Endothelial cell of umbilical vein (primary cell): ENCODE data around the gene FGD5. TPM values are rescaled to one million over a fixed set of nuclear protein-coding genes. Genes with fewer than 3 reads are reported as not detected.

ENCODE experiments used
- BruUV-seq: library from RNA; stranded (reverse); fragments of 400-500 nt; replicated peaks from 2 replicates; lab custom pipeline; 2021; lab: Mats Ljungman, UMichigan
- CTCF ChIA-PET: fragments of 300-600, 350-600 bp; sonication (Branson Sonifier 250); formaldehyde crosslinking; loops from one replicate; lab custom pipeline; 2021; ENCODE audit warnings: antibody characterized with exemption, inconsistent platforms; lab: Charles Lee
- POLR2A ChIA-PET: fragments of 300-600, 350-600 bp; sonication (Branson Sonifier 250); formaldehyde crosslinking; loops from one replicate; lab custom pipeline; 2021; ENCODE audit warnings: antibody characterized with exemption, inconsistent platforms; lab: Charles Lee
- DNase-seq: peaks from one replicate; pipeline ENCODE4 v3.0.0-alpha.2; 2011; ENCODE audit warnings: low read depth, low spot score
- FAIRE-seq: peaks from 2 replicates; lab custom pipeline; 2011; peaks lifted over from hg19 to GRCh38; lab: Jason Lieb, UNC
- H2AFZ ChIP-seq: 2 replicates; pipeline ENCODE4 v1.6.0; 2012; ENCODE audit warnings: low read depth, low read length, control low read depth, inconsistent platforms
- H3K27ac ChIP-seq: 2 replicates; pipeline ENCODE4 v1.5.1; 2011; ENCODE audit warnings: low read depth, mild to moderate bottlenecking, control low read depth, low read length, moderate library complexity; ENCODE audit not compliant: insufficient read depth
- H3K27me3 ChIP-seq, 2 experiments: 2 replicates each; pipeline versions ENCODE4 v1.6.0 to v1.6.1; 2011; ENCODE audit warnings: low read length in 2 of 2, mixed read lengths in 1 of 2; ENCODE audit not compliant: control insufficient read depth in 2 of 2, insufficient read depth in 2 of 2
- H3K36me3 ChIP-seq, 2 experiments: 2 replicates in 1 of 2; 3 replicates in 1 of 2; pipeline ENCODE4 v1.5.1; 2011; ENCODE audit warnings: low read length in 2 of 2, mild to moderate bottlenecking in 1 of 2, moderate library complexity in 1 of 2; ENCODE audit not compliant: control insufficient read depth in 2 of 2, insufficient read depth in 2 of 2; ENCODE audit errors: extremely low read depth in 1 of 2
- H3K4me1 ChIP-seq: 3 replicates; pipeline ENCODE4 v1.5.1; 2011; ENCODE audit warnings: mild to moderate bottlenecking, low read length; ENCODE audit not compliant: control insufficient read depth, insufficient read depth; ENCODE audit errors: extremely low read depth
- H3K4me2 ChIP-seq: 2 replicates; pipeline ENCODE4 v1.6.1; 2011; ENCODE audit warnings: low read length, control low read depth, mixed read lengths; ENCODE audit not compliant: insufficient read depth
- H3K4me3 ChIP-seq, 3 experiments: fragments of 200-600 bp in 1 of 3; sonication (generic), shearing (Covaris generic) in 1 of 3; replicated peaks in 1 of 3; 2 replicates each; pipeline ENCODE4 v1.5.1; 2011 to 2016; ENCODE audit warnings: control low read depth in 3 of 3, low read length in 3 of 3, mild to moderate bottlenecking in 2 of 3, inconsistent platforms in 1 of 3, low read depth in 1 of 3, moderate library complexity in 1 of 3; ENCODE audit not compliant: insufficient read depth in 1 of 3
- H3K79me2 ChIP-seq: 2 replicates; pipeline ENCODE4 v1.6.0; 2012; ENCODE audit warnings: low read length, inconsistent platforms; ENCODE audit not compliant: control insufficient read depth, insufficient read depth
- H3K9ac ChIP-seq: replicated peaks from 2 replicates; pipeline ENCODE3; 2011; ENCODE audit warnings: low read length, control low read depth; ENCODE audit not compliant: insufficient read depth; ENCODE audit errors: extremely low read depth
- H3K9me1 ChIP-seq: replicated peaks from 3 replicates; pipeline ENCODE4 v1.6.0; 2011; ENCODE audit warnings: mild to moderate bottlenecking, low read length; ENCODE audit not compliant: control insufficient read depth, insufficient read depth; ENCODE audit errors: extremely low read depth
- H3K9me3 ChIP-seq: replicated peaks from 2 replicates; pipeline ENCODE4 v1.5.1; 2012; ENCODE audit warnings: low read length, inconsistent platforms; ENCODE audit not compliant: control insufficient read depth, insufficient read depth
- H4K20me1 ChIP-seq: replicated peaks from 2 replicates; pipeline ENCODE3; 2011; ENCODE audit warnings: mild to moderate bottlenecking, low read length; ENCODE audit not compliant: control insufficient read depth, insufficient read depth; ENCODE audit errors: extremely low read depth
- CTCF ChIP-seq, 2 donors: IDR thresholded peaks; 1 replicate in 1 of 2; 2 replicates in 1 of 2; pipeline ENCODE4 v1.5.1; 2011; ENCODE audit warnings: low read length in 2 of 2, mild to moderate bottlenecking in 2 of 2, moderate library complexity in 2 of 2, control low read depth in 1 of 2, inconsistent platforms in 1 of 2, low read depth in 1 of 2; ENCODE audit not compliant: insufficient read depth in 1 of 2; ENCODE audit errors: extremely low read depth in 1 of 2
- FOS ChIP-seq: IDR thresholded peaks from 2 replicates; pipeline ENCODE4 v1.6.1; 2011; ENCODE audit warnings: mild to moderate bottlenecking, low read length, moderate library complexity, borderline replicate concordance; ENCODE audit not compliant: insufficient read depth
- JUN ChIP-seq: IDR thresholded peaks from 2 replicates; pipeline ENCODE4 v1.6.1; 2011; ENCODE audit warnings: borderline replicate concordance, low read depth; ENCODE audit not compliant: insufficient read length, insufficient read depth
- POLR2AphosphoS5 ChIP-seq: IDR thresholded peaks from 2 replicates; pipeline ENCODE4 v1.6.1; 2012; ENCODE audit warnings: low read depth, mild to moderate bottlenecking, control low read depth, low read length, moderate library complexity; ENCODE audit not compliant: insufficient read depth
- dilution Hi-C: fragments of 300-500 bp; cut with MboI; formaldehyde crosslinking; loops from one replicate; pipeline ENCODE4 v1.15.0; 2019; ENCODE audit warnings: low sequenced_read_pairs; ENCODE audit not compliant: extremely low pct_ligation_motif_present
- intact Hi-C: fragments of 100-400 bp; cut with micrococcal nuclease; formaldehyde crosslinking; loops from one replicate; pipeline ENCODE4 v1.10.0; 2022
- polyA plus RNA-seq, 4 experiments: library from polyadenylated mRNA; depleted of rRNA in 3 of 4; stranded (reverse) in 3 of 4; unstranded in 1 of 4; fragments of >200 nt; gene quantifications; 2 replicates each; pipeline versions ENCODE4 v1.2.1 to v1.2.3, GENCODE V29; 2011 to 2012; ENCODE audit warnings: missing spikeins in 1 of 4
- total RNA-seq: library from RNA; stranded (reverse); gene quantifications from 2 replicates; pipeline ENCODE4 v1.2.3, GENCODE V29; 2021

Gene FGD5
- total and polyA plus RNA-seq, 2 donors (not counting 3 experiments of a cell fraction or from before 2014, with no cell fraction given) = 49.6 to 134 TPM

DNA sequence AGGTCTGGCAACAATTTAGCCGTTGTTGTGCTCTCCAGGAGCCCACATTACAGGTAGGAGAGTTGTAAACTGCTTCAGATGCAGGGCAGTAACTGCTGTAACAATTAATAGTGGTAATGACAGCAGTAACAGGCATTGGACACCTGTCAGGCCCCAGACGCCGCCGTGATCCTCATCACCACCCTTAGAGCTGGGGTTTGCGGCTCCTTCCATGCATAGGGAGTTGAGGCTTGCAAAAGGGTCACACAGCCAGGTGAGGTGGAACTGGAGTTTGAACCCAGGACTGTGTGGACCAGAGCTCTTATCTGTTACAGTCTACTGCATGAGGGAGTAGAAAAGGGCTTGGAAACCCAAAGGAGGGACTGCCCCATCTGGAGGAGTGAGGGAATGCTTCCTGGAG lies 101.8 kb downstream of the FGD5 start:
- Histone ChIP-seq H4K20me1 (no peaks in the 10 kb centered on the region), H3K9me1 (no peaks in the 10 kb centered on the region), H3K27me3 (no peaks in the 10 kb centered on the region), H3K79me2 (no peaks in the 10 kb centered on the region), H3K36me3 (peaks cover 5 to 50% of the 10 kb centered on the region in 2 experiments), H3K9ac (no peak overlapping the region), H3K4me3 (no peak overlapping the region), H3K4me1 (peaks cover 4% of the 10 kb centered on the region), H2AFZ (no peak overlapping the region), H3K27ac (no peak overlapping the region), H3K4me2 (no peak overlapping the region), H3K9me3 (no peaks in the 10 kb centered on the region)
- no TSS peak for BruUV-seq
- ChIA-PET CTCF (interaction anchor here (1.0 to 7.3 kb wide), 24 partner anchors 8 to 288 kb away, joined by 3 to 77 read pairs (median 4); partner anchors contain the start of genes C3orf20 and CCDC174), POLR2A (no interaction called here)
- no peak for DNase-seq
- FAIRE-seq = no peak
- no peak for TF ChIP-seq FOS
- TF ChIP-seq CTCF (IDR thresholded peaks at IDR 0.05; ENCODE audit: extremely low read depth in 1 of 2, insufficient read depth in 1 of 2, low read depth in 1 of 2, low read length in 2 of 2) = no peak
- TF ChIP-seq POLR2AphosphoS5 = no peak
- TF ChIP-seq JUN = no peak
- intact Hi-C loops (no loop called here), dilution Hi-C loops (no loop called here)
